ENCODE results near the gene ANO4.

Gene ANO4

GRCh38 chr12:100823963-100824362 is 29.4 kb downstream of the ANO4 start:
- no peaks in the 10 kb centered on the region for H3K4me1 ChIP-seq (ENCODE audit: control insufficient read depth, insufficient read depth, low read length)
- TF ChIP-seq ZNF211 (tag by site-specific recombination; IDR thresholded peaks at IDR 0.05; ENCODE audit: low read depth) (no peak), ZNF239 (tag by site-specific recombination; IDR thresholded peaks at IDR 0.05) (no peak), SCRT1 (tag by site-specific recombination; IDR thresholded peaks at IDR 0.05; ENCODE audit: borderline replicate concordance) (no peak), HOXD13 (CRISPR knock-in tag; IDR thresholded peaks at IDR 0.05; ENCODE audit: borderline replicate concordance) (no peak), TSHZ1 (tag by site-specific recombination; IDR thresholded peaks at IDR 0.05; ENCODE audit: borderline replicate concordance) (no peak), INSM2 (tag by site-specific recombination; IDR thresholded peaks at IDR 0.05) (no peak), ZNF10 (tag by site-specific recombination; IDR thresholded peaks at IDR 0.05) (no peak), ZNF311 (tag by site-specific recombination; IDR thresholded peaks at IDR 0.05; ENCODE audit: borderline replicate concordance) (no peak), ZNF670 (tag by site-specific recombination; IDR thresholded peaks at IDR 0.05; ENCODE audit: low read depth) (no peak), ZNF157 (tag by site-specific recombination; IDR thresholded peaks at IDR 0.05) (no peak), ZSCAN23 (tag by site-specific recombination; IDR thresholded peaks at IDR 0.05) (no peak)
- TF ChIP-seq, protein P1, sequence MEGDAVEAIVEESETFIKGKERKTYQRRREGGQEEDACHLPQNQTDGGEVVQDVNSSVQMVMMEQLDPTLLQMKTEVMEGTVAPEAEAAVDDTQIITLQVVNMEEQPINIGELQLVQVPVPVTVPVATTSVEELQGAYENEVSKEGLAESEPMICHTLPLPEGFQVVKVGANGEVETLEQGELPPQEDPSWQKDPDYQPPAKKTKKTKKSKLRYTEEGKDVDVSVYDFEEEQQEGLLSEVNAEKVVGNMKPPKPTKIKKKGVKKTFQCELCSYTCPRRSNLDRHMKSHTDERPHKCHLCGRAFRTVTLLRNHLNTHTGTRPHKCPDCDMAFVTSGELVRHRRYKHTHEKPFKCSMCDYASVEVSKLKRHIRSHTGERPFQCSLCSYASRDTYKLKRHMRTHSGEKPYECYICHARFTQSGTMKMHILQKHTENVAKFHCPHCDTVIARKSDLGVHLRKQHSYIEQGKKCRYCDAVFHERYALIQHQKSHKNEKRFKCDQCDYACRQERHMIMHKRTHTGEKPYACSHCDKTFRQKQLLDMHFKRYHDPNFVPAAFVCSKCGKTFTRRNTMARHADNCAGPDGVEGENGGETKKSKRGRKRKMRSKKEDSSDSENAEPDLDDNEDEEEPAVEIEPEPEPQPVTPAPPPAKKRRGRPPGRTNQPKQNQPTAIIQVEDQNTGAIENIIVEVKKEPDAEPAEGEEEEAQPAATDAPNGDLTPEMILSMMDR (tag by site-specific recombination; IDR thresholded peaks at IDR 0.05), result no peak
- ChIA-PET POLR2A (no interaction called here), CTCF (no interaction called here)
- H3K27ac ChIP-seq (ENCODE audit: extremely low read depth, low read depth, low read length), result no peak overlapping the region
- H3K36me3 ChIP-seq (ENCODE audit: control insufficient read depth in 2 of 2, insufficient read depth in 1 of 2, low read length in 2 of 2), result no peaks in the 10 kb centered on the region
- no peak overlapping the region for H3K4me3 ChIP-seq (ENCODE audit: low read depth, low read length)
- no peaks in the 10 kb centered on the region for H3K9me3 ChIP-seq (ENCODE audit: control insufficient read depth, insufficient read depth, low read depth, low read length)

GRCh38 chr12:100824476-100824875 is 29.9 kb downstream of the ANO4 start:
- Histone ChIP-seq H3K4me1 (ENCODE audit: control insufficient read depth, insufficient read depth, low read length) (no peaks in the 10 kb centered on the region), H3K36me3 (ENCODE audit: control insufficient read depth in 2 of 2, insufficient read depth in 1 of 2, low read length in 2 of 2) (no peaks in the 10 kb centered on the region), H3K4me3 (ENCODE audit: low read depth, low read length) (no peak overlapping the region), H3K27ac (ENCODE audit: extremely low read depth, low read depth, low read length) (no peak overlapping the region), H3K9me3 (ENCODE audit: control insufficient read depth, insufficient read depth, low read depth, low read length) (no peaks in the 10 kb centered on the region)
- CTCF ChIA-PET, result interaction anchor here (1.1 kb wide), 1 partner anchor 24 kb away, joined by 3 read pairs; no protein-coding TSS in a partner anchor
- POLR2A ChIA-PET, result no interaction called here
- no peak for TF ChIP-seq ZSCAN16 (tag by site-specific recombination; IDR thresholded peaks at IDR 0.05)
- TF ChIP-seq ZNF660 (tag by site-specific recombination; IDR thresholded peaks at IDR 0.05), result no peak
- no peak for TF ChIP-seq PATZ1 (tag by site-specific recombination; IDR thresholded peaks at IDR 0.05)
- TF ChIP-seq ZNF529 (tag by site-specific recombination; IDR thresholded peaks at IDR 0.05; ENCODE audit: insufficient replicate concordance), result no peak
- TF ChIP-seq ZFHX2 (tag by site-specific recombination; conservative IDR thresholded peaks at IDR 0.05), result no peak
- no peak for TF ChIP-seq SALL2 (tag by site-specific recombination; IDR thresholded peaks at IDR 0.05; ENCODE audit: borderline replicate concordance)
- TF ChIP-seq, protein P2, sequence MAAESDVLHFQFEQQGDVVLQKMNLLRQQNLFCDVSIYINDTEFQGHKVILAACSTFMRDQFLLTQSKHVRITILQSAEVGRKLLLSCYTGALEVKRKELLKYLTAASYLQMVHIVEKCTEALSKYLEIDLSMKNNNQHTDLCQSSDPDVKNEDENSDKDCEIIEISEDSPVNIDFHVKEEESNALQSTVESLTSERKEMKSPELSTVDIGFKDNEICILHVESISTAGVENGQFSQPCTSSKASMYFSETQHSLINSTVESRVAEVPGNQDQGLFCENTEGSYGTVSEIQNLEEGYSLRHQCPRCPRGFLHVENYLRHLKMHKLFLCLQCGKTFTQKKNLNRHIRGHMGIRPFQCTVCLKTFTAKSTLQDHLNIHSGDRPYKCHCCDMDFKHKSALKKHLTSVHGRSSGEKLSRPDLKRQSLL (tag by site-specific recombination; IDR thresholded peaks at IDR 0.05), result no peak
- no peak for TF ChIP-seq PRDM1 (tag by site-specific recombination; IDR thresholded peaks at IDR 0.05)
- no peak for TF ChIP-seq MZF1 (tag by site-specific recombination; IDR thresholded peaks at IDR 0.05; ENCODE audit: borderline replicate concordance)
- no peak for TF ChIP-seq ZNF394 (tag by site-specific recombination; IDR thresholded peaks at IDR 0.05; ENCODE audit: borderline replicate concordance)
- no peak for TF ChIP-seq ZNF785 (tag by site-specific recombination; IDR thresholded peaks at IDR 0.05)
- TF ChIP-seq KLF17 (tag by site-specific recombination; IDR thresholded peaks at IDR 0.05), result no peak
- TF ChIP-seq ZNF350 (tag by site-specific recombination; IDR thresholded peaks at IDR 0.05), result no peak

All from HEK293 (cell line).